GM19468 (cell line): Measurements from ENCODE around the gene PRKCG.
A peak's percentile ranks its signal among the peaks of the same experiment; 100 is the strongest.

Experiments
- ATAC-seq: cut with Tn5 transposase; IDR thresholded peaks from one replicate; pipeline ENCODE4 v1.9.1; 2021; ENCODE audit warnings: mild to moderate bottlenecking, moderate library complexity, moderate number of reproducible peaks; ENCODE audit not compliant: unreplicated experiment; ENCODE audit errors: extremely low read depth

PRKCG gene

DNA sequence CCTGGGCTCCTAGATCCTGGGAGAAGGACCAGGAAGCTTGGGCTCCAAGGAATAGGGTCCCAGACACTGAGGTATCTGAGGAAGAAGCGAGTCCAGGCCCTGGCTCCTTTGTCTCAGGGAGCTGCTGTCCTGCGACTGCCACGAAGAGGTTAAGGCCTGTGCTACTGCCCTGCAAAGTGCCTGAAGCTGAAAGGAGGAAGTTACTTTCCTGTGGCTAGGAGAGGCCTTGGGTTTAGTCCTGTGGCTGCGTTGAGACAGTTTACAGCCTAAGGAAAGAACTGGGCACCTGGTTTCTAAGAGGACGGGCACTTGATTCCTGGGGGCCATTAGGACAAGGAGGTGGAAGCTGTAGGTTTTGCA lies 11.5 kb upstream of the PRKCG start:
- no peak for ATAC-seq

DNA sequence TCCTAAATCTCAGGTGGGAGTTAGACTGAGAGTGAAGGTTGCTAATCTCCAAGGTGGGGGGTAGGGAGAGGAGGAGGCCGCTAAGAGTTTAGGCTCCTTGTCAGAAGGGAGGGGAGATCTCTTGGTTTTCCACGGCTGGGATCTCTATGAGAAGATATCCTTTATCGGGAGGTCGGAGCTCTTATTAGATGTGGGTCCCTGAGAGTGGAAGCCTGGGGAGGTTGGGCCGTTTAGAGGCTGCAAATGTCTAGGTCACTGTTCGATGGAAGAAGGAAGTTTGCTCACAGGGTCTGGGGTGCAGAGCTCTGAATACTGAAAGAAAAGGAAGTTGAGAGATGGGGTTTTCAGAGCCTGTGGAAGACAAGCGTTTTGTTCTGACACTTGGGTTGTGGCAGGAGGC lies 10.5 kb upstream of the PRKCG start:
- no peak for ATAC-seq

DNA sequence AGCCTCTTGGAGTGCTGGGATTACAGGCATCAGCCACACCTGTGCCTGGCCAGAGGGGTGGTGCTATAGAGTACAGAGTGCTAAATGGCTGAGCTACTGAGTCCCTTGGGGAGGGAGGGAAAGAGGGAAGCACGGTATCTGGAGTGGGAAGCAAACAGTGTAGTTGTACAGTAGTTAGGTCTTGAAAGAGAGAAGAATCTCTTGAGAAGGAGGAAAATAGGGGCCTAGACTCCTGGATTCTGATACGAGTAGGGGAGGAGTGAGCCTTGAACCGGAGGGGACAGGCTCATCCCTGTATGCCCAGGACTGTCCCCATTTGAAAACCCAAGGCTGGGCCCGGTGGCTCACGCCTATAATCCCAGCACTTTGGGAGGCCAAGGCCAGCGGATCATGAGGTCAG lies 9.2 kb upstream of the PRKCG start:
- ATAC-seq: no peak

- no peak for ATAC-seq
Observed at GRCh38 chr19:53873773-53874605, 8.0 kb upstream of the PRKCG start.

GRCh38 chr19:53874606-53874990 lies 7.4 kb upstream of the PRKCG start:
- no peak for ATAC-seq

GRCh38 chr19:53875602-53876325 lies 6.2 kb upstream of the PRKCG start:
- no peak for ATAC-seq

DNA sequence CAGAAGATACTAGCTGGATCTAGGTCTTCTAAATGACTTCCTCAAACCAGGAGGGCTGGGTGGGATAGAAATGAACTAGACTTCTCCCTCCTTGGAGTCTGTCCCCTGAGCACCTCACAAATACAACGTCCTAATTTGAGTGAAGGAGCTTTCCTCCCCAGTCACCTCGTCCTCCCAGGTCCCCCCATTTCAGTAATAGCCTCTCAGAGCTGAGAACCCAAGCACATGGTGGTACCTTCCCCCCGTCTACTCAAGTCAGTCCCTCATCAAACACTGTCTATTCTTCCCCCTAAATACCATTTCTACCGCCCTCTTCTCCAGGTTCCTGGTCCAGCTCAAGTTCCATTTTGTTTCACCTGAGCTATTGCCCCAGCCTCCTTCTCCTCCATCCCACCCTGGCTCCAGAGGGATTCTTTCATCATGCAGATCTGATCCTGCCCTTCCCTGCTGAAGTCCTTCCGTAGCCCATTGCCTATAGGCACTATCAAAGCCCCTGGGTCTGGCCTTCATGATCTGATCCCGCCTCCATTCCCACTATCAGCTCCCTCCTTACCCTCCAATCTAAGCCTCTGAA lies 5.3 kb upstream of the PRKCG start:
- no peak for ATAC-seq

DNA sequence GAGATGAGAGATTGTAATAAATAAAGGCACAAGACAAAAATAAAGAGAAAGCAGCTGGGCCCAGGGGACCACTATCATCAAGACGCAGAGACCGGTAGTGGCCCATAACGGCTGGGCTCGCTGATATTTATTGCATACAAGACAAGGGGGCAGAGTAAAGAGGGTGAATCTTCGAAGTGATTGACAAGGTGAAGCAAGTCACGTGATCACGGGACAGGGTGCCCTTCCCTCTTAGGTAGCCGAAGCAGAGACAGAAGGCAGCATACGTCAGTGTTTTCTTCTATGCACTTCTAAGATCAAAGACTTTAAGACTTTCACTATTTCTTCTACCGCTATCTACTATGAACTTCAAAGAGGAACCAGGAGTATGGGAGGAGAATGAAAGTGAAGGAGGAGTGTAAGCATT lies 4.6 kb upstream of the PRKCG start:
- ATAC-seq: no peak

DNA sequence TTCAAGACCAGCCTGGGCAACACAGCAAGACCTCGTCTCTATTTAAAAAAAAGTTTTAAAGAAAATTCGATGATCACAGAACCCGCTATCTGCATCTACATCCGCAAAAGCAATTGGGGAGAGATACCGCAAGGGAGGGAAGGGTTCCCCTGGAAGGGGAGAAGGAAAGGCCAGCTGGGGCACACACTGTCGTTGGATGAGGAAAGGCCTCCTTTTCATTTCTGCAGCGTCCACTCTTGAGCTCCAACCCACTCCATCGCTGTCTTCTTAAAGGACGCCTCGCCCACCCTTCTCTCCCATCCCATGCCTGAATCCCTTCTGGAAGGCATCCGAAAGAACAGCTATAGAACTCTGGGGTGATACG lies 3.2 kb upstream of the PRKCG start:
- no peak for ATAC-seq

DNA sequence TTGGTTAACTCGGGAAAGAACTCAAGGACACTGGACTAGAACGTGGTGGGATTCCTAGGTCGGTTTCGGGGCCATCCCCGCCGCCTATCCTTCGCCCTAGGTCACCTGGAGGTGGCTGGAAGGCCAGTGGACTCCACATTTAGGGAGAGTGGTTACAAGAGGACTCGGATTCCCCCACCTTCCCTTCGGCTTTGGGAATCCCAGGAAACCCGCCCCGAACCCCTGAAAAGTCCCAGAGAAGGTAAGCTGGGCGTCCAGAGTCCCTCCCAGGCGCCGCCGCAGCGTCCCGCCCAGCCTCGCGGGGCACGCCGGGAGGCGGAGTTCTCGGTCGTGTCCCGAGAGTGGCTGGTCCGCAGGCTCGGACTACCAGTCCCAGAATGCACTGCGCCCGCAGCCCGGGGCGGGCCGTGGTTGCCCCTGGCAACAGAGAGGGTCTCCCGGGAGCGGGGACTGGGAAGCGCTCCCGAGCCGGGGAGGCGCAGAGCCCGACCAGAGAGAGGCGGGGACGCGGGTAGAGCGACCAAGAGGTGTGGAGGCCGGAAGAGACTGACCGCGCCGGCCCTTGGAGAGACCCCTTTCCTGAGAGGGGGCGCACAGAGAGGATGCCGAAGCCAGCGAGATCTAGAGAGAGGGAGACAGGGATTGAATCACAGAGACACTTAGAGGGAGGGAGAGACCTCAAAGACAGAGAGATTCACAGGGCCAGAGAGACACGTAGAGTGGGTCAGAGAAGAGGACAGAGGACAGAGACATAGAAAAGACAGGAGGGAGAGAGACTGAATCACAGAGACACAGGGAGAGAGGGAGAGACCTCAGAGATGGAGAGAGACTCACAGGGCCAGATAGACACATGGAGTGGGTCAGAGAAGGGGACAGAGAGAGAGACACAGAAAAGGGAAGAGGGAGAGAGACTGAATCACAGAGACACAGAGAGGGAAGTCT lies 2.6 kb upstream of the PRKCG start:
- peak; percentile 72 for ATAC-seq

DNA sequence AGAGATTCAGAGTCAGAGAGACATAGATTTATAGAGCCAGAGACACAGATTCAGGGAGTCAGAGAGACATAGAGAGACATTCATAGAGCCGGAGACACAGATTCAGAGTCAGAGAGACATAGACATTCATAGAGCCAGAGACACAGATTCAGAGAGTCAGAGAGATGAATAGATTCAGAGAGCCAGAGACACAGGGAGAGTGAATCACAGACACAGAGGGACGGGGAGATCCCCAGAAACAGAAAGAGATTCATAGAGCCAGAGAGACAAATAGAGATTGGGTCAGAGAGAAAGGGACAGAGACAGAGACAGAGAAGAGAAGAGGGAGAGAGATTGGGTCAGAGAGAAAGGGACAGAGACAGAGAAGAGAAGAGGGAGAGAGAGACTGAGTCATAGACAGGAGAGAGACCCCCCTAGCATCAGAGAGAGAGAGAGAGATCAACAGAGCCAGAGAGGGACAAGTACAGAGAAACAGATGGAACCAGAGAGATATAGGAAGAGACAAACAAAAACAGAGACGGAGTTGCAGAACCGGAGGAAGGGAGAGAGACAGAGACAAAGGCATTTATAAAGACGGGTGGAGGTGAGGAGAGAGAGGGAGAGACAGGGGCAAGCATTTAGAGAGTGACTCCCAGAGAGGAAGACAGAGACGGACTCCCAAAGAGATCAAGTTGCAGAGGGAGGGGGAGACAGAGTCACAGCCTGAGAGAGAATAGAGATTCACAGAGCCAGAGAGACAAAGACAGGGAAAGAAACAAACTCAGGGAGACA lies 1.1 kb upstream of the PRKCG start:
- no peak for ATAC-seq

GRCh38 chr19:53882391-53883050 lies 524 bp downstream of the PRKCG start:
- ATAC-seq: no peak

DNA sequence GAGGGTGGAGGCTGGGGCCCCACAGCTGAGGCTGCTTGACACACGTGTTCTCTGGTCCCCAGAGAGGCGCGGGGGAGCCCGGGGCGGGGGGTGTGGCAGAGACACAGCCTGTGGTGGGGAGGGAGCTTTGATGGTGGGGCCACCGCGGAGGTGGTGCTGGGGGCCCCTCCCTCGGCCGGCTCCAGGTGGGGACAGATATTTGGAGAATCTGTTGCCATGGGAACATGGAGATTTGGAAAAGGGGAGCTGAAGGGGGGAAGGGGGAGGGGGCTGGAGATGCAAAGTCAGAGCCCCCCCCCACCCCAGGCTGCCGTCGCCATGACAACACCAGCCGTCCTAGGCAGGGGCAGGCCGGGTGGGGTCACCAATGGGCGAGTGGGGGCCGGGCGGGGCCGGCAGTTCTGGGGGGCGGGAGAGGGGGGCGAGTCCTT lies 1.2 kb downstream of the PRKCG start:
- ATAC-seq: no peak

DNA sequence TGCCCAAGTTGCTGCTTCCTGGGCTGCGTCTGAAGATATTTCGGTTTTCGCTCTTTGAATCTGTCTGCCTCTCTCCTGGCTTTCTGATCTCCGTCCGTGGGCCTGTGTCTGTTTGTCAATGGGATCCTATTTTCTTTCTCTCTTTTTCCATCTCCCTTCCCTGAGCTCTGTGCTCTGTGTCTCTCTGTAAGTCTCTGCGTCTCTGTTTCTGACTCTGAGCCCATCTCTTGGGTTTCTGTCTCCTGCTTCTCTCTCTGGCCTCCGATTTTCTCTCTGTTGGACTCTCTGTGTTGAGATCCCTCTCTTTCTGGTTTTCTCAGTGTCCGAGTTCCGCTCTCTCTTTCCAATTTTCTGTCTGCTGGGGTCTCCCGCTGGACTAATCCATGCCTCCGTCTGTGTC lies 1.7 kb downstream of the PRKCG start:
- ATAC-seq: no peak

DNA sequence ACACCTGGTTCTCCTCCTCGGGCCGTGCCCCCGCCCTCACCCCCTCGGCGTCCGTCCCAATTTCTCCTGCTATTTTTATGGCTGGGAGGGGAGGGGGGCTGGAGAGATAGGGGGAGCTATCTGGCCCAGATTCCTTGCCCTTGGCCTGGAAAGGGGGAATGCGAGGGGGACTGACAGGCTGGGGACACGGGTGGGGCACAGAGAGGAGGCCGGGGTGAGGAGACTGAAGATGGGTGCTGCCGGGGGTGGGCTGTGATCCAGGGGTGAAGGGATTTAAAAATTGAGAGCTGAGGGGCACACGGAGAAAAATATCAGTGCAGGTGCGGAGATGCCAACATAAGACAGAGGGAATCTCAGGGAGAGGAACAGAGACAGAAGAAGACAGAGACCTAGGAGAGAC lies 2.3 kb downstream of the PRKCG start:
- ATAC-seq: no peak

GRCh38 chr19:53885036-53885435 lies 3.0 kb downstream of the PRKCG start:
- ATAC-seq: no peak

DNA sequence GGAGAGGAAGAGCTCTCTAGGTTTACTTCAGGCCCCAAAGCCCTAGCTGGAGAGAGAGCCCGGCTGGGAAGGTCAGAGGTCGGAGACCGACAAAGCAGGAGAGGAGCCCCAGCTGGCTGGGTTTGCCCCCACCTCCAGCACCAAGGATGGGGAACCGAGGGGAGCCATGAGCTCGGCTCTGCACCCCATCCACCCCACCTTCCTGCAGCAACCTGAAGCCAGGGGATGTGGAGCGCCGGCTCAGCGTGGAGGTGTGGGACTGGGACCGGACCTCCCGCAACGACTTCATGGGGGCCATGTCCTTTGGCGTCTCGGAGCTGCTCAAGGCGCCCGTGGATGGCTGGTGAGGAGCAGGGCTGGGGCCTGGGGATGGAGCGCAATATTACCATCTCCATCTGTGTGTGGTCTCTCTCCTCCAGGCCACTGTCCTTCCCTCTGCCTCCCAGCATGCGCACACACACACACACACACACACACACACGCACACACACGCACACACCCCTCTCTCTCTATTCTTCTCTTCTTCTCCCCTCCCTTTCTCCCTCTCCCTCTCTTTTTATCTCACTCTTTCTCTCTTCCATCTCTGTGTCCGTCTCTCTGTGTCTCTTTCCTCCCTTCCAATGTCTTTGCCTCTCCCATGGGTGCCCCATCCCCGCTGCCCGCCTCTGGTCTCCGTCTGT lies 10.4 kb downstream of the PRKCG start:
- no peak for ATAC-seq

GRCh38 chr19:53892981-53893325 lies 11.0 kb downstream of the PRKCG start:
- ATAC-seq: no peak

DNA sequence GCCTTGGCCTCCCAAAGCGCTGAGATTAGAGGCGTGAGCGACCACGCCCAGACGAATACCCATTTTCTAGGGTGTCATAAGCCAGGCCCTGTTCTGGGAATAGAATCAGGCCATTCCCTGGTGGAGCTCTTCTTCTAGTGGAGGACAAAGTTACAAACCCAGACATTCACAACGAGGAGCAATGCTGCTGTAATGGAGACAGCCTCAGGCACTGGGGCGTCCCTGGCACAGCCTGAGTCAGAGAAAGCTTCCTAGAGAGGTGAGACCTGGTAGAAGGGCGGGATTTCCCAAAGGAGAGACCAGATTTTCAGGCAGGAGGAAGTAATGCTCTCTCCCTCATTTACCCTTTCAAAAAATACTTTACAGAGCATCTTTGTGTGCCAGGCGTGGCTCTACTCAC lies 12.7 kb downstream of the PRKCG start:
- ATAC-seq: no peak
